Endothelial cell of umbilical vein (primary cell): ENCODE data around the gene NR1H3. TPM values are rescaled to one million over a fixed set of nuclear protein-coding genes. Genes with fewer than 3 reads are reported as not detected.

Experiments used
- BruUV-seq: library from RNA; stranded (reverse); fragments of 400-500 nt; replicated peaks from 2 replicates; lab custom pipeline; 2021; lab: Mats Ljungman, UMichigan
- CTCF ChIA-PET: fragments of 300-600, 350-600 bp; sonication (Branson Sonifier 250); formaldehyde crosslinking; loops from one replicate; lab custom pipeline; 2021; ENCODE audit warnings: antibody characterized with exemption, inconsistent platforms; lab: Charles Lee
- POLR2A ChIA-PET: fragments of 300-600, 350-600 bp; sonication (Branson Sonifier 250); formaldehyde crosslinking; loops from one replicate; lab custom pipeline; 2021; ENCODE audit warnings: antibody characterized with exemption, inconsistent platforms; lab: Charles Lee
- DNase-seq: peaks from one replicate; pipeline ENCODE4 v3.0.0-alpha.2; 2011; ENCODE audit warnings: low read depth, low spot score
- FAIRE-seq: peaks from 2 replicates; lab custom pipeline; 2011; peaks lifted over from hg19 to GRCh38; lab: Jason Lieb, UNC
- H2AFZ ChIP-seq: 2 replicates; pipeline ENCODE4 v1.6.0; 2012; ENCODE audit warnings: low read depth, low read length, control low read depth, inconsistent platforms
- H3K27ac ChIP-seq: 2 replicates; pipeline ENCODE4 v1.5.1; 2011; ENCODE audit warnings: low read depth, mild to moderate bottlenecking, control low read depth, low read length, moderate library complexity; ENCODE audit not compliant: insufficient read depth
- H3K27me3 ChIP-seq, 2 experiments: 2 replicates each; pipeline versions ENCODE4 v1.6.0 to v1.6.1; 2011; ENCODE audit warnings: low read length in 2 of 2, mixed read lengths in 1 of 2; ENCODE audit not compliant: control insufficient read depth in 2 of 2, insufficient read depth in 2 of 2
- H3K36me3 ChIP-seq, 2 experiments: 2 replicates in 1 of 2; 3 replicates in 1 of 2; pipeline ENCODE4 v1.5.1; 2011; ENCODE audit warnings: low read length in 2 of 2, mild to moderate bottlenecking in 1 of 2, moderate library complexity in 1 of 2; ENCODE audit not compliant: control insufficient read depth in 2 of 2, insufficient read depth in 2 of 2; ENCODE audit errors: extremely low read depth in 1 of 2
- H3K4me1 ChIP-seq: 3 replicates; pipeline ENCODE4 v1.5.1; 2011; ENCODE audit warnings: mild to moderate bottlenecking, low read length; ENCODE audit not compliant: control insufficient read depth, insufficient read depth; ENCODE audit errors: extremely low read depth
- H3K4me2 ChIP-seq: 2 replicates; pipeline ENCODE4 v1.6.1; 2011; ENCODE audit warnings: low read length, control low read depth, mixed read lengths; ENCODE audit not compliant: insufficient read depth
- H3K4me3 ChIP-seq, 3 experiments: fragments of 200-600 bp in 1 of 3; sonication (generic), shearing (Covaris generic) in 1 of 3; replicated peaks in 1 of 3; 2 replicates each; pipeline ENCODE4 v1.5.1; 2011 to 2016; ENCODE audit warnings: control low read depth in 3 of 3, low read length in 3 of 3, mild to moderate bottlenecking in 2 of 3, inconsistent platforms in 1 of 3, low read depth in 1 of 3, moderate library complexity in 1 of 3; ENCODE audit not compliant: insufficient read depth in 1 of 3
- H3K79me2 ChIP-seq: 2 replicates; pipeline ENCODE4 v1.6.0; 2012; ENCODE audit warnings: low read length, inconsistent platforms; ENCODE audit not compliant: control insufficient read depth, insufficient read depth
- H3K9ac ChIP-seq: replicated peaks from 2 replicates; pipeline ENCODE3; 2011; ENCODE audit warnings: low read length, control low read depth; ENCODE audit not compliant: insufficient read depth; ENCODE audit errors: extremely low read depth
- H3K9me1 ChIP-seq: replicated peaks from 3 replicates; pipeline ENCODE4 v1.6.0; 2011; ENCODE audit warnings: mild to moderate bottlenecking, low read length; ENCODE audit not compliant: control insufficient read depth, insufficient read depth; ENCODE audit errors: extremely low read depth
- H3K9me3 ChIP-seq: replicated peaks from 2 replicates; pipeline ENCODE4 v1.5.1; 2012; ENCODE audit warnings: low read length, inconsistent platforms; ENCODE audit not compliant: control insufficient read depth, insufficient read depth
- H4K20me1 ChIP-seq: replicated peaks from 2 replicates; pipeline ENCODE3; 2011; ENCODE audit warnings: mild to moderate bottlenecking, low read length; ENCODE audit not compliant: control insufficient read depth, insufficient read depth; ENCODE audit errors: extremely low read depth
- EZH2 ChIP-seq: IDR thresholded peaks from 2 replicates; pipeline ENCODE4 v1.6.1; 2012; ENCODE audit warnings: borderline replicate concordance, low read depth, mild to moderate bottlenecking, moderate library complexity, low read length, inconsistent platforms; ENCODE audit not compliant: severe bottlenecking
- FOS ChIP-seq: IDR thresholded peaks from 2 replicates; pipeline ENCODE4 v1.6.1; 2011; ENCODE audit warnings: mild to moderate bottlenecking, low read length, moderate library complexity, borderline replicate concordance; ENCODE audit not compliant: insufficient read depth
- GATA2 ChIP-seq: IDR thresholded peaks from 2 replicates; pipeline ENCODE4 v1.7.0; 2011; ENCODE audit warnings: low read depth, mild to moderate bottlenecking, moderate library complexity, mixed read lengths, low read length; ENCODE audit not compliant: insufficient read length, insufficient read depth
- JUN ChIP-seq: IDR thresholded peaks from 2 replicates; pipeline ENCODE4 v1.6.1; 2011; ENCODE audit warnings: borderline replicate concordance, low read depth; ENCODE audit not compliant: insufficient read length, insufficient read depth
- MAX ChIP-seq: IDR thresholded peaks from 2 replicates; pipeline ENCODE4 v1.6.1; 2011; ENCODE audit not compliant: insufficient read depth, insufficient read length
- MYC ChIP-seq: IDR thresholded peaks from one replicate; pipeline ENCODE4 v1.6.1; 2011; ENCODE audit warnings: mild to moderate bottlenecking, low read depth, low read length
- POLR2A ChIP-seq: IDR thresholded peaks from 2 replicates; pipeline ENCODE4 v1.6.1; 2012; ENCODE audit warnings: low read depth, mild to moderate bottlenecking, control low read depth, low read length
- POLR2AphosphoS5 ChIP-seq: IDR thresholded peaks from 2 replicates; pipeline ENCODE4 v1.6.1; 2012; ENCODE audit warnings: low read depth, mild to moderate bottlenecking, control low read depth, low read length, moderate library complexity; ENCODE audit not compliant: insufficient read depth
- dilution Hi-C: fragments of 300-500 bp; cut with MboI; formaldehyde crosslinking; loops from one replicate; pipeline ENCODE4 v1.15.0; 2019; ENCODE audit warnings: low sequenced_read_pairs; ENCODE audit not compliant: extremely low pct_ligation_motif_present
- intact Hi-C: fragments of 100-400 bp; cut with micrococcal nuclease; formaldehyde crosslinking; loops from one replicate; pipeline ENCODE4 v1.10.0; 2022
- polyA plus RNA-seq, 4 experiments: library from polyadenylated mRNA; depleted of rRNA in 3 of 4; stranded (reverse) in 3 of 4; unstranded in 1 of 4; fragments of >200 nt; gene quantifications; 2 replicates each; pipeline versions ENCODE4 v1.2.1 to v1.2.3, GENCODE V29; 2011 to 2012; ENCODE audit warnings: missing spikeins in 1 of 4
- total RNA-seq: library from RNA; stranded (reverse); gene quantifications from 2 replicates; pipeline ENCODE4 v1.2.3, GENCODE V29; 2021
- TF ChIP-seq, protein P1 (sequence below), 2 donors: IDR thresholded peaks; 1 replicate in 1 of 2; 2 replicates in 1 of 2; pipeline ENCODE4 v1.5.1; 2011; ENCODE audit warnings: low read length in 2 of 2, mild to moderate bottlenecking in 2 of 2, moderate library complexity in 2 of 2, control low read depth in 1 of 2, inconsistent platforms in 1 of 2, low read depth in 1 of 2; ENCODE audit not compliant: insufficient read depth in 1 of 2; ENCODE audit errors: extremely low read depth in 1 of 2

Gene NR1H3
- total and polyA plus RNA-seq, 2 donors (not counting 3 experiments of a cell fraction or from before 2014, with no cell fraction given): 9.8 to 16.3 TPM

DNA sequence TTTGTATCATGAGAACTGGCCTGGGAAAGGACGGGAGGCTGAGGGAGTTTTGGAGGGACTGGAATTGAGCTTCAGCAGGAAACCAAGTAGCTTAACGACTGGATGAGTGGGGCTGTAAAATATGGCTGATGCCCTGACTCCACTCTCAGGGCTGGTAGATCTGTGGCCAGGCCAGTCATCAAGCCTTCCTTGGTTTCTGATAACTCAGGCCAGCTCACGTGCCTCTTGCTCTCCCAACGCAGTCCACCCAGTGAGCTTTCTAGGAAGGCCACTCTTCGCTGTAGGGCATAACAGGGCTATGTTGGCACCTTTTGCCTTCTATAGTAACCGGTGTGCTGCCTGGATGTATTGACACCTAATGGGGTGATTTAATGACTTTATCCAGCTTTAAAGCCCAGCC, 6.3 kb downstream of the NR1H3 start:
- intact Hi-C loops: no loop called here
- Histone ChIP-seq H3K4me3 (no peak overlapping the region), H3K9me1 (no peaks in the 10 kb centered on the region), H4K20me1 (no peaks in the 10 kb centered on the region), H3K79me2 (no peaks in the 10 kb centered on the region), H2AFZ (no peak overlapping the region), H3K27ac (no peak overlapping the region), H3K9ac (no peak overlapping the region), H3K4me2 (no peak overlapping the region), H3K36me3 (no peaks in the 10 kb centered on the region), H3K9me3 (no peaks in the 10 kb centered on the region), H3K4me1 (peaks cover 26% of the 10 kb centered on the region), H3K27me3 (no peaks in the 10 kb centered on the region)
- TF ChIP-seq POLR2A (no peak), FOS (no peak), GATA2 (no peak), EZH2 (no peak), MAX (no peak), MYC (no peak), POLR2AphosphoS5 (no peak), JUN (no peak)
- TF ChIP-seq, protein P1, sequence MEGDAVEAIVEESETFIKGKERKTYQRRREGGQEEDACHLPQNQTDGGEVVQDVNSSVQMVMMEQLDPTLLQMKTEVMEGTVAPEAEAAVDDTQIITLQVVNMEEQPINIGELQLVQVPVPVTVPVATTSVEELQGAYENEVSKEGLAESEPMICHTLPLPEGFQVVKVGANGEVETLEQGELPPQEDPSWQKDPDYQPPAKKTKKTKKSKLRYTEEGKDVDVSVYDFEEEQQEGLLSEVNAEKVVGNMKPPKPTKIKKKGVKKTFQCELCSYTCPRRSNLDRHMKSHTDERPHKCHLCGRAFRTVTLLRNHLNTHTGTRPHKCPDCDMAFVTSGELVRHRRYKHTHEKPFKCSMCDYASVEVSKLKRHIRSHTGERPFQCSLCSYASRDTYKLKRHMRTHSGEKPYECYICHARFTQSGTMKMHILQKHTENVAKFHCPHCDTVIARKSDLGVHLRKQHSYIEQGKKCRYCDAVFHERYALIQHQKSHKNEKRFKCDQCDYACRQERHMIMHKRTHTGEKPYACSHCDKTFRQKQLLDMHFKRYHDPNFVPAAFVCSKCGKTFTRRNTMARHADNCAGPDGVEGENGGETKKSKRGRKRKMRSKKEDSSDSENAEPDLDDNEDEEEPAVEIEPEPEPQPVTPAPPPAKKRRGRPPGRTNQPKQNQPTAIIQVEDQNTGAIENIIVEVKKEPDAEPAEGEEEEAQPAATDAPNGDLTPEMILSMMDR (IDR thresholded peaks at IDR 0.05; ENCODE audit: extremely low read depth in 1 of 2, insufficient read depth in 1 of 2, low read depth in 1 of 2, low read length in 2 of 2): no peak
- DNase-seq (no peak), FAIRE-seq (no peak)
- CTCF ChIA-PET: interaction anchor here (3.2 kb wide), 1 partner anchor 30 kb away, joined by 10 read pairs; no protein-coding TSS in a partner anchor
- POLR2A ChIA-PET: no interaction called here
- BruUV-seq: no TSS peak
- dilution Hi-C loops: no loop called here
